Measurements from ENCODE around the gene DCAF8L2. TPM values are rescaled to one million over a fixed set of nuclear protein-coding genes. Genes with fewer than 3 reads are reported as not detected.
"Not testable (repeated sequence)": the region's sequence is repeated elsewhere in the genome, so short reads cannot be mapped to it uniquely, and the experiment has no call there.

DCAF8L2 gene
- total RNA-seq, 4 donors from 2014 or later = 0.23 TPM; not detected in 3

GRCh38 chrX:27746516-27746915, 156.4 kb downstream of the DCAF8L2 start:
- no peaks in the 10 kb centered on the region for H3K9me3 ChIP-seq
- WGBS, 2 donors (ENCODE audit: low coverage in 1 of 2) = 93 to 100% methylated on average over 3 to 6 of the region's 10 CpGs
- H3K4me1 ChIP-seq = no peaks in the 10 kb centered on the region
- ATAC-seq = no peak
- H3K27me3 ChIP-seq = no peaks in the 10 kb centered on the region
- TF ChIP-seq POLR2AphosphoS5 (IDR thresholded peaks at IDR 0.05) (no peak), EP300 (IDR thresholded peaks at IDR 0.05) (no peak), POLR2A (IDR thresholded peaks at IDR 0.05) (no peak)
- TF ChIP-seq, protein P1, sequence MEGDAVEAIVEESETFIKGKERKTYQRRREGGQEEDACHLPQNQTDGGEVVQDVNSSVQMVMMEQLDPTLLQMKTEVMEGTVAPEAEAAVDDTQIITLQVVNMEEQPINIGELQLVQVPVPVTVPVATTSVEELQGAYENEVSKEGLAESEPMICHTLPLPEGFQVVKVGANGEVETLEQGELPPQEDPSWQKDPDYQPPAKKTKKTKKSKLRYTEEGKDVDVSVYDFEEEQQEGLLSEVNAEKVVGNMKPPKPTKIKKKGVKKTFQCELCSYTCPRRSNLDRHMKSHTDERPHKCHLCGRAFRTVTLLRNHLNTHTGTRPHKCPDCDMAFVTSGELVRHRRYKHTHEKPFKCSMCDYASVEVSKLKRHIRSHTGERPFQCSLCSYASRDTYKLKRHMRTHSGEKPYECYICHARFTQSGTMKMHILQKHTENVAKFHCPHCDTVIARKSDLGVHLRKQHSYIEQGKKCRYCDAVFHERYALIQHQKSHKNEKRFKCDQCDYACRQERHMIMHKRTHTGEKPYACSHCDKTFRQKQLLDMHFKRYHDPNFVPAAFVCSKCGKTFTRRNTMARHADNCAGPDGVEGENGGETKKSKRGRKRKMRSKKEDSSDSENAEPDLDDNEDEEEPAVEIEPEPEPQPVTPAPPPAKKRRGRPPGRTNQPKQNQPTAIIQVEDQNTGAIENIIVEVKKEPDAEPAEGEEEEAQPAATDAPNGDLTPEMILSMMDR (IDR thresholded peaks at IDR 0.05) = no peak
- no peak overlapping the region for H3K4me3 ChIP-seq
- no peaks in the 10 kb centered on the region for H3K36me3 ChIP-seq
- no peak overlapping the region for H3K27ac ChIP-seq

GRCh38 chrX:27750298-27750697, 160.2 kb downstream of the DCAF8L2 start:
- WGBS, 2 donors (ENCODE audit: low coverage in 1 of 2) = 8 to 43% methylated on average over 2 of the region's 2 CpGs
- ATAC-seq = not testable (repeated sequence)

GRCh38 chrX:27751976-27752375, 161.8 kb downstream of the DCAF8L2 start:
- no peaks in the 10 kb centered on the region for H3K36me3 ChIP-seq
- no peak overlapping the region for H3K27ac ChIP-seq
- TF ChIP-seq POLR2AphosphoS5 (IDR thresholded peaks at IDR 0.05) (no peak), POLR2A (IDR thresholded peaks at IDR 0.05) (no peak), EP300 (IDR thresholded peaks at IDR 0.05) (no peak)
- TF ChIP-seq, protein P1 (IDR thresholded peaks at IDR 0.05) = no peak
- WGBS, 2 donors (ENCODE audit: low coverage in 1 of 2) = 50% methylated on average over 2 of the region's 2 CpGs; no CpG with 5 or more reads in 1 of the 2 donors
- H3K27me3 ChIP-seq = no peaks in the 10 kb centered on the region
- ATAC-seq = no peak
- H3K4me3 ChIP-seq = no peak overlapping the region
- H3K4me1 ChIP-seq = no peaks in the 10 kb centered on the region
- H3K9me3 ChIP-seq = no peaks in the 10 kb centered on the region

More at GRCh38 chrX:27750298-27750697, 160.2 kb downstream of the DCAF8L2 start:
- not testable (repeated sequence) for H3K4me1 ChIP-seq, H3K9me3 ChIP-seq, H3K36me3 ChIP-seq, H3K27ac ChIP-seq, H3K4me3 ChIP-seq, H3K27me3 ChIP-seq

- Histone ChIP-seq H3K27me3 (no peaks in the 10 kb centered on the region), H3K9me3 (no peaks in the 10 kb centered on the region), H3K27ac (no peak overlapping the region), H3K36me3 (no peaks in the 10 kb centered on the region), H3K4me1 (no peaks in the 10 kb centered on the region), H3K4me3 (no peak overlapping the region)
- 79 to 82% methylated on average over 8 to 9 of the region's 12 CpGs for WGBS, 2 donors (ENCODE audit: low coverage in 1 of 2)
- TF ChIP-seq EP300 (IDR thresholded peaks at IDR 0.05) (no peak), POLR2A (IDR thresholded peaks at IDR 0.05) (no peak), POLR2AphosphoS5 (IDR thresholded peaks at IDR 0.05) (no peak)
- TF ChIP-seq, protein P1 (IDR thresholded peaks at IDR 0.05) = no peak
- ATAC-seq = no peak
These were observed 175.6 kb downstream of the DCAF8L2 start for GRCh38 chrX:27765718-27766117.

DNA sequence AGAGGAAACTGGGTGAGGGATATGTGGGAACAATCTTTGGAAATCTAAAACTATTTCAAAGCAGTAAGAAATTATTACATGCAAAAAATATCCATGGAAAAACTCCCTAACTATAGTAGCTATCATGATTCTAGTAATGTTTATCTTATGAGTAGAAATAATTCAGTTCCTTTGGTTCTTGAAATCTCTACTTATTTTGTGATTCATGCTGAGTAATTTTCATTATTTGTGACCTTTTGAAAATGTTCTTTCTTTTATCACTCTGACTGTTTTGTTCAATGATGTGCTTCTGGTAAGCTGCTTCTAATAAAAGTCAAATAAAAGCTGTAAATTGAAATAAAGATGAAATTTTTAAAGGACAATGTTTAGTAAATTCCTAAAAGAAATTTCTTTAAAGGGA, 177.2 kb downstream of the DCAF8L2 start:
- no peak for ATAC-seq

More for the DNA sequence above, 177.2 kb downstream of the DCAF8L2 start:
- no peaks in the 10 kb centered on the region for H3K4me1 ChIP-seq
- H3K4me3 ChIP-seq = no peak overlapping the region
- no peaks in the 10 kb centered on the region for H3K36me3 ChIP-seq
- H3K27me3 ChIP-seq = no peaks in the 10 kb centered on the region
- TF ChIP-seq POLR2A (IDR thresholded peaks at IDR 0.05) (no peak), POLR2AphosphoS5 (IDR thresholded peaks at IDR 0.05) (no peak), EP300 (IDR thresholded peaks at IDR 0.05) (no peak)
- TF ChIP-seq, protein P1 (IDR thresholded peaks at IDR 0.05) = no peak
- H3K9me3 ChIP-seq = no peaks in the 10 kb centered on the region
- H3K27ac ChIP-seq = no peak overlapping the region
